SU-DHL-6 (cell line): ENCODE measurements around the gene ORMDL2.
A peak's percentile ranks its signal among the peaks of the same experiment; 100 is the strongest.

Experiments
- H2AFZ ChIP-seq: fragments of 200-600 bp; sonication (generic); 2 replicates; pipeline ENCODE4 v1.6.1; 2014; ENCODE audit warnings: low read depth, mild to moderate bottlenecking, moderate library complexity, mixed read lengths, antibody characterized with exemption, low read length; ENCODE audit not compliant: severe bottlenecking
- H3F3A ChIP-seq: fragments of 200-600 bp; shearing (Covaris generic); 2 replicates; pipeline ENCODE4 v1.6.0; 2016; ENCODE audit warnings: antibody characterized with exemption, mild to moderate bottlenecking; ENCODE audit not compliant: insufficient read depth
- H3K27ac ChIP-seq: fragments of 200-600 bp; sonication (generic); 2 replicates; pipeline ENCODE4 v1.5.1; 2016; ENCODE audit warnings: low read depth, mild to moderate bottlenecking, low read length, moderate library complexity, mixed read lengths
- H3K27me3 ChIP-seq: fragments of 200-600 bp; sonication (generic), shearing (Covaris generic); 2 replicates; pipeline ENCODE4 v1.6.0; 2014; ENCODE audit warnings: mild to moderate bottlenecking, low read length
- H3K36me3 ChIP-seq: fragments of 200-600 bp; sonication (generic); 2 replicates; pipeline ENCODE4 v1.6.1; 2014; ENCODE audit warnings: mild to moderate bottlenecking, low read length, mixed read lengths
- H3K4me2 ChIP-seq: fragments of 300-600, 200-600 bp; shearing (Covaris generic), sonication (generic); 2 replicates; pipeline ENCODE4 v1.6.0; 2014; ENCODE audit warnings: low read length, low read depth, mild to moderate bottlenecking; ENCODE audit not compliant: poor library complexity, severe bottlenecking
- H3K4me3 ChIP-seq: fragments of 200-600 bp; sonication (generic); 2 replicates; pipeline ENCODE4 v1.5.1; 2014; ENCODE audit warnings: antibody characterized with exemption, low read length, mild to moderate bottlenecking, mixed read lengths; ENCODE audit not compliant: insufficient read depth, poor library complexity, severe bottlenecking
- H3K79me2 ChIP-seq: fragments of 200-600 bp; sonication (generic); 2 replicates; pipeline ENCODE4 v1.6.1; 2014; ENCODE audit warnings: mild to moderate bottlenecking, low read length, moderate library complexity; ENCODE audit not compliant: insufficient read depth
- H3K9ac ChIP-seq: fragments of 200-600 bp; sonication (generic); 2 replicates; pipeline ENCODE4 v1.7.0; 2014; ENCODE audit warnings: mild to moderate bottlenecking, low read length
- H3K9me2 ChIP-seq: fragments of 200-600 bp; sonication (generic); replicated peaks from 2 replicates; pipeline ENCODE4 v1.6.1; 2014; ENCODE audit warnings: low read length; ENCODE audit not compliant: insufficient read depth
- H3K9me3 ChIP-seq: fragments of 200-600 bp; sonication (generic); 2 replicates; pipeline ENCODE4 v1.6.1; 2014; ENCODE audit warnings: low read length, mixed read lengths; ENCODE audit not compliant: insufficient read depth
- H4K20me1 ChIP-seq: fragments of 200-600 bp; sonication (generic); 2 replicates; pipeline ENCODE4 v1.6.1; 2014; ENCODE audit warnings: low read depth, mild to moderate bottlenecking, antibody characterized with exemption, low read length, moderate library complexity, mixed read lengths
- CTCF ChIP-seq: fragments of 200-600 bp; sonication (generic); IDR thresholded peaks from one replicate; pipeline ENCODE4 v1.5.1; 2017; ENCODE audit warnings: antibody characterized with exemption, mild to moderate bottlenecking, low read length, moderate library complexity; ENCODE audit not compliant: insufficient read depth, poor library complexity, severe bottlenecking
- EZH2phosphoT487 ChIP-seq: fragments of 200-600 bp; sonication (generic), shearing (Covaris generic); conservative IDR thresholded peaks from 2 replicates; pipeline ENCODE4 v1.6.1; 2018; ENCODE audit warnings: mild to moderate bottlenecking, antibody characterized with exemption, low read length, moderate library complexity, mixed read lengths

ORMDL2 gene

GRCh38 chr12:55822228-55822627 lies 4.4 kb downstream of the ORMDL2 start:
- no peaks in the 10 kb centered on the region for H3K9me2 ChIP-seq
- no peak overlapping the region for H3K27ac ChIP-seq
- H3K36me3 ChIP-seq: peaks cover 18% of the 10 kb centered on the region; the same call in 1 of the 2 replicates
- H2AFZ ChIP-seq: no peak overlapping the region
- H4K20me1 ChIP-seq: no peaks in the 10 kb centered on the region
- no peak overlapping the region for H3K9ac ChIP-seq
- H3K4me2 ChIP-seq: no peak overlapping the region
- no peak overlapping the region for H3K4me3 ChIP-seq
- H3K27me3 ChIP-seq: no peaks in the 10 kb centered on the region
- peaks cover 49% of the 10 kb centered on the region for H3F3A ChIP-seq
- no peaks in the 10 kb centered on the region for H3K9me3 ChIP-seq
- TF ChIP-seq EZH2phosphoT487: no peak
- no peak for TF ChIP-seq CTCF
- peaks cover 28% of the 10 kb centered on the region for H3K79me2 ChIP-seq

- Histone ChIP-seq H3K4me2 (no peak overlapping the region), H3K4me3 (no peak overlapping the region), H3K9me3 (no peaks in the 10 kb centered on the region), H3K9ac (no peak overlapping the region), H3K36me3 (peaks cover 18% of the 10 kb centered on the region; the same call in 1 of the 2 replicates), H3K27me3 (no peaks in the 10 kb centered on the region), H4K20me1 (no peaks in the 10 kb centered on the region), H2AFZ (no peak overlapping the region), H3K79me2 (peaks cover 34% of the 10 kb centered on the region), H3F3A (peaks cover 56% of the 10 kb centered on the region), H3K9me2 (no peaks in the 10 kb centered on the region), H3K27ac (no peak overlapping the region)
- no peak for TF ChIP-seq CTCF
- TF ChIP-seq EZH2phosphoT487: no peak
Observed at GRCh38 chr12:55823419-55823818, 5.6 kb downstream of the ORMDL2 start.

GRCh38 chr12:55824726-55825125 lies 6.9 kb downstream of the ORMDL2 start:
- H3K9me3 ChIP-seq: no peaks in the 10 kb centered on the region
- peak overlapping the region; percentile 12 for H3K4me2 ChIP-seq
- no peak overlapping the region for H3K9ac ChIP-seq
- peaks cover 55% of the 10 kb centered on the region for H3F3A ChIP-seq
- no peak overlapping the region for H3K4me3 ChIP-seq
- TF ChIP-seq EZH2phosphoT487: no peak
- TF ChIP-seq CTCF: no peak
- H3K79me2 ChIP-seq: peaks cover 29% of the 10 kb centered on the region
- H3K27me3 ChIP-seq: no peaks in the 10 kb centered on the region
- H3K36me3 ChIP-seq: peaks cover 18% of the 10 kb centered on the region; the same call in 1 of the 2 replicates
- H3K27ac ChIP-seq: peak overlapping the region; percentile 31; the same call in 1 of the 2 replicates
- H2AFZ ChIP-seq: no peak overlapping the region
- no peaks in the 10 kb centered on the region for H4K20me1 ChIP-seq
- H3K9me2 ChIP-seq: no peaks in the 10 kb centered on the region
